ENCODE measurements around the gene PSMD2. TPM values are rescaled to one million over a fixed set of nuclear protein-coding genes. Genes with fewer than 3 reads are reported as not detected.
A peak's percentile ranks its signal among the peaks of the same experiment; 100 is the strongest.

PSMD2 gene
- total RNA-seq, 2 donors from 2014 or later, result 213 to 259 TPM

DNA sequence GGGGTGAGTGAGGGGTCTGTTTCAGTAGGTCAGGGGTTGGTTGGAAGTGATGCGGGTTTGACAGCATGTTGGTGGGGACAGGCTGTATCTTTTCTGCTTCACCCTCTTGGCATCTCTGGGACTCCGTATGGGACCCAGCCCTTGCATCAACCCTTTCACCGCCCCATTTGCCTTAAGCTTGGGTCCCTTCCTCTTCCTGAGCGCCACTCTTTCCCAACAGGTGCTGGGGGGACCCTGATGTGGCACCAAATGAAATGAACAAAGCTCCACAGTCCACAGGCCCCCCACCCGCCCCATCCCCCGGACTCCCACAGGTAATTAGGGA is 16.5 kb downstream of the PSMD2 start:
- DNase-seq (ENCODE audit: low spot score), result no peak
- peak overlapping the region; percentile 76 to 77 for H3K4me3 ChIP-seq
- peak overlapping the region; percentile 92 to 96 for H3K27ac ChIP-seq
- H3K27me3 ChIP-seq, result no peaks in the 10 kb centered on the region
- H3K36me3 ChIP-seq, result peaks cover 13% of the 10 kb centered on the region
- peaks cover 0 to 55% of the 10 kb centered on the region in 2 donors for H3K4me1 ChIP-seq
- TF ChIP-seq, protein P1, sequence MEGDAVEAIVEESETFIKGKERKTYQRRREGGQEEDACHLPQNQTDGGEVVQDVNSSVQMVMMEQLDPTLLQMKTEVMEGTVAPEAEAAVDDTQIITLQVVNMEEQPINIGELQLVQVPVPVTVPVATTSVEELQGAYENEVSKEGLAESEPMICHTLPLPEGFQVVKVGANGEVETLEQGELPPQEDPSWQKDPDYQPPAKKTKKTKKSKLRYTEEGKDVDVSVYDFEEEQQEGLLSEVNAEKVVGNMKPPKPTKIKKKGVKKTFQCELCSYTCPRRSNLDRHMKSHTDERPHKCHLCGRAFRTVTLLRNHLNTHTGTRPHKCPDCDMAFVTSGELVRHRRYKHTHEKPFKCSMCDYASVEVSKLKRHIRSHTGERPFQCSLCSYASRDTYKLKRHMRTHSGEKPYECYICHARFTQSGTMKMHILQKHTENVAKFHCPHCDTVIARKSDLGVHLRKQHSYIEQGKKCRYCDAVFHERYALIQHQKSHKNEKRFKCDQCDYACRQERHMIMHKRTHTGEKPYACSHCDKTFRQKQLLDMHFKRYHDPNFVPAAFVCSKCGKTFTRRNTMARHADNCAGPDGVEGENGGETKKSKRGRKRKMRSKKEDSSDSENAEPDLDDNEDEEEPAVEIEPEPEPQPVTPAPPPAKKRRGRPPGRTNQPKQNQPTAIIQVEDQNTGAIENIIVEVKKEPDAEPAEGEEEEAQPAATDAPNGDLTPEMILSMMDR (IDR thresholded peaks at IDR 0.05), result no peak
- no peaks in the 10 kb centered on the region for H3K9me3 ChIP-seq

DNA sequence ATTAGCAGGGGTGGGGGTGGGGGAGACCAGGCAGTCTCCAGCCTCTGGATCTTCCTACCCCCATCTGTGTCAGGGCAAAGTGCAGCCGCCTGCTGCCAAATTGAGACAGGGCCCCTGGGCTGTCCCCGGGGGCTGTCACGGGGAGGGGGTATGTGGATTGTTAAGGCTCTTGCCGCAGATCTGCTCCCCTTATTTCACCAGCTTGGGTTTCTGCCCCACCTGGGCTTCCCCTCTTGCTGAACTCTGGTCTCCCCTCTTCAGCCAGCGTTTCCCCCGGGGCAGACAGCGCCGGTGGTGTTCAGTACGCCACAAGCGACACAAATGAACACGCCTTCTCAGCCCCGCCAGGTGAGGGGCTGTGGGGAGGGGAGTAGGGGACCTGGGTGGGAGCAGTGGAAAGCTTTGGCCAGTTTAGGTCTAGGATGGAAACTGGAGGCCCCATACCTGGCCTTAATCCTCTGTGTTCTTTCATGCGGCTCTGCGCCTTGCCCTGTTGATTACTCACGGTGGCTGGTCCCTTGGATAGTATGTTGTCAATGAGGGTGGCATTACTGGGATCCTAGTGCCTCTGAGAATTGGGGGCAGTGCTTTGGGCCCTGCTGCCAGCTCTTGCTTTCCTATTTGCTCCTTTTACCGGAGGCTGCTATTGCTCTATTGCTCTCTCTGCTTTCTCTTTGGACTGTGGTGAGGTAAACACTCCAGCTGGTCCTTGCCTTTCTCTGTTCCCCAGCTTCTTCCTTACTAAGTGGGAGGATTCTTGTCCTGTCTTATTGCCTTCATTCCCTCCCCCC is 17.0 kb downstream of the PSMD2 start:
- Histone ChIP-seq H3K4me3 (peak overlapping the region; percentile 76 to 77), H3K9me3 (no peaks in the 10 kb centered on the region), H3K4me1 (peaks cover 0 to 61% of the 10 kb centered on the region in 2 donors), H3K27ac (peak overlapping the region; percentile 92 to 96), H3K36me3 (peaks cover 18% of the 10 kb centered on the region), H3K27me3 (no peaks in the 10 kb centered on the region)
- TF ChIP-seq, protein P1 (IDR thresholded peaks at IDR 0.05), result no peak
- no peak for DNase-seq (ENCODE audit: low spot score)

DNA sequence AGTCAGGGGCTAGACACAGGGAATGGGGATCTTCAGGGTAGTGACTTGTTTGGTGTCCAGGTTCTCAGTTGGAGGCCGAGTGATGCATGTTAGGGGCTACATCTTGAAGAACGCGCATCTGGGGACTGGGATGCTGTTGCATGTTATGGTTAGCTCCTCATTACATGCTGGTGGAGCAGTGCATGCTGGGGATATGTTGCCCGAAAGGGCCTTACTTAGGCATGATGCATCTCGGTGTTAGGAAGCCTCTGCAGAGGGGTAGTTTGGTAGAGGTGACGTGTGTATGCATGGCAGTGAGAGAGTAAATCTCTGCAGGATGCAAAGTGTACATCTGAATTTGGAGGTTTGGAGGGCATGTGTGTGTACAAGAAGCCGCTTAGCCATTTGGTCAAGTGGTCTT is 17.8 kb downstream of the PSMD2 start:
- Histone ChIP-seq H3K4me3 (peak overlapping the region in 1 of 2 donors; percentile 76), H3K27me3 (no peaks in the 10 kb centered on the region), H3K4me1 (peaks cover 0 to 66% of the 10 kb centered on the region in 2 donors), H3K27ac (peak overlapping the region; percentile 92 to 96), H3K9me3 (no peaks in the 10 kb centered on the region), H3K36me3 (peaks cover 26% of the 10 kb centered on the region)
- TF ChIP-seq, protein P1 (IDR thresholded peaks at IDR 0.05), result no peak
- DNase-seq (ENCODE audit: low spot score), result no peak

DNA sequence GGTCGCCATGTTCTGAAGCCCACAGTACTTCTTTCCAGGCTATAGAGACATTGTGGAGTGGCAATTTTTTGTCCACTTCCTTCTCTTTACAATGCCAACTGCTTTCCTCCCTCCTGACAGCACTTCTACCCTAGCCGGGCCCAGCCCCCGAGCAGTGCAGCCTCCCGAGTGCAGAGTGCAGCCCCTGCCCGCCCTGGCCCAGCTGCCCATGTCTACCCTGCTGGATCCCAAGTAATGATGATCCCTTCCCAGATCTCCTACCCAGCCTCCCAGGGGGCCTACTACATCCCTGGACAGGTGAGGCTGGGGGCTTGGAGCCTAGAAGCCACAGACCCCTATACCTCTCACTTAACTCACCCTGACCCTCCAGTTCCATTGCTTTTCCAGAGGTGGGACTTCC is 18.2 kb downstream of the PSMD2 start:
- peaks cover 0 to 69% of the 10 kb centered on the region in 2 donors for H3K4me1 ChIP-seq
- peak overlapping the region in 1 of 2 donors; percentile 76 for H3K4me3 ChIP-seq
- TF ChIP-seq, protein P1 (IDR thresholded peaks at IDR 0.05), result no peak
- H3K9me3 ChIP-seq, result no peaks in the 10 kb centered on the region
- peaks cover 30% of the 10 kb centered on the region for H3K36me3 ChIP-seq
- H3K27ac ChIP-seq, result peak overlapping the region in 1 of 2 donors; percentile 96
- no peaks in the 10 kb centered on the region for H3K27me3 ChIP-seq
- DNase-seq (ENCODE audit: low spot score), result no peak

DNA sequence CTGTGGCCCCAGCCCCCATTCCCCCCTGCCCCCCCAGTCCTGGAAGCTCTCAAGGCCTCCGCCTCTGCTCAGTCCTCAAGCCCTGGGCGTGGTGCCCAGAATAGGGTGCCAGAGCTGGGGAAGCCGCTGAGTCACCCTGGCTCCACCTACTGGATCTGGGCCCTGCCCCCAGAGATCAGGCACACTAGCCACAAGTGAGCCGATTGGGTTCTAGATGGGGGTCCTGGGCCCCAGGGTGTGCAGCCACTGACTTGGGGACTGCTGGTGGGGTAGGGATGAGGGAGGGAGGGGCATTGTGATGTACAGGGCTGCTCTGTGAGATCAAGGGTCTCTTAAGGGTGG is 21.0 kb downstream of the PSMD2 start:
- peaks cover 58% of the 10 kb centered on the region for H3K36me3 ChIP-seq
- H3K4me3 ChIP-seq, result peak overlapping the region in 1 of 2 donors; percentile 32
- H3K9me3 ChIP-seq, result no peaks in the 10 kb centered on the region
- DNase-seq (ENCODE audit: low spot score), result peak; percentile 98
- TF ChIP-seq, protein P1 (IDR thresholded peaks at IDR 0.05), result peak in 1 of 2 donors; percentile 10
- peak overlapping the region; percentile 89 to 96 for H3K27ac ChIP-seq
- H3K27me3 ChIP-seq, result no peaks in the 10 kb centered on the region
- H3K4me1 ChIP-seq, result peaks cover 0 to 64% of the 10 kb centered on the region in 2 donors
